Endothelial cell of umbilical vein (primary cell): ENCODE results near the gene TRMT11. TPM values are rescaled to one million over a fixed set of nuclear protein-coding genes. Genes with fewer than 3 reads are reported as not detected.

Experiments
- BruUV-seq: library from RNA; stranded (reverse); fragments of 400-500 nt; replicated peaks from 2 replicates; lab custom pipeline; 2021; lab: Mats Ljungman, UMichigan
- CTCF ChIA-PET: fragments of 300-600, 350-600 bp; sonication (Branson Sonifier 250); formaldehyde crosslinking; loops from one replicate; lab custom pipeline; 2021; ENCODE audit warnings: antibody characterized with exemption, inconsistent platforms; lab: Charles Lee
- POLR2A ChIA-PET: fragments of 300-600, 350-600 bp; sonication (Branson Sonifier 250); formaldehyde crosslinking; loops from one replicate; lab custom pipeline; 2021; ENCODE audit warnings: antibody characterized with exemption, inconsistent platforms; lab: Charles Lee
- DNase-seq: peaks from one replicate; pipeline ENCODE4 v3.0.0-alpha.2; 2011; ENCODE audit warnings: low read depth, low spot score
- FAIRE-seq: peaks from 2 replicates; lab custom pipeline; 2011; peaks lifted over from hg19 to GRCh38; lab: Jason Lieb, UNC
- H2AFZ ChIP-seq: 2 replicates; pipeline ENCODE4 v1.6.0; 2012; ENCODE audit warnings: low read depth, low read length, control low read depth, inconsistent platforms
- H3K27ac ChIP-seq: 2 replicates; pipeline ENCODE4 v1.5.1; 2011; ENCODE audit warnings: low read depth, mild to moderate bottlenecking, control low read depth, low read length, moderate library complexity; ENCODE audit not compliant: insufficient read depth
- H3K27me3 ChIP-seq, 2 experiments: 2 replicates each; pipeline versions ENCODE4 v1.6.0 to v1.6.1; 2011; ENCODE audit warnings: low read length in 2 of 2, mixed read lengths in 1 of 2; ENCODE audit not compliant: control insufficient read depth in 2 of 2, insufficient read depth in 2 of 2
- H3K36me3 ChIP-seq, 2 experiments: 2 replicates in 1 of 2; 3 replicates in 1 of 2; pipeline ENCODE4 v1.5.1; 2011; ENCODE audit warnings: low read length in 2 of 2, mild to moderate bottlenecking in 1 of 2, moderate library complexity in 1 of 2; ENCODE audit not compliant: control insufficient read depth in 2 of 2, insufficient read depth in 2 of 2; ENCODE audit errors: extremely low read depth in 1 of 2
- H3K4me1 ChIP-seq: 3 replicates; pipeline ENCODE4 v1.5.1; 2011; ENCODE audit warnings: mild to moderate bottlenecking, low read length; ENCODE audit not compliant: control insufficient read depth, insufficient read depth; ENCODE audit errors: extremely low read depth
- H3K4me2 ChIP-seq: 2 replicates; pipeline ENCODE4 v1.6.1; 2011; ENCODE audit warnings: low read length, control low read depth, mixed read lengths; ENCODE audit not compliant: insufficient read depth
- H3K4me3 ChIP-seq, 3 experiments: fragments of 200-600 bp in 1 of 3; sonication (generic), shearing (Covaris generic) in 1 of 3; replicated peaks in 1 of 3; 2 replicates each; pipeline ENCODE4 v1.5.1; 2011 to 2016; ENCODE audit warnings: control low read depth in 3 of 3, low read length in 3 of 3, mild to moderate bottlenecking in 2 of 3, inconsistent platforms in 1 of 3, low read depth in 1 of 3, moderate library complexity in 1 of 3; ENCODE audit not compliant: insufficient read depth in 1 of 3
- H3K79me2 ChIP-seq: 2 replicates; pipeline ENCODE4 v1.6.0; 2012; ENCODE audit warnings: low read length, inconsistent platforms; ENCODE audit not compliant: control insufficient read depth, insufficient read depth
- H3K9ac ChIP-seq: replicated peaks from 2 replicates; pipeline ENCODE3; 2011; ENCODE audit warnings: low read length, control low read depth; ENCODE audit not compliant: insufficient read depth; ENCODE audit errors: extremely low read depth
- H3K9me1 ChIP-seq: replicated peaks from 3 replicates; pipeline ENCODE4 v1.6.0; 2011; ENCODE audit warnings: mild to moderate bottlenecking, low read length; ENCODE audit not compliant: control insufficient read depth, insufficient read depth; ENCODE audit errors: extremely low read depth
- H3K9me3 ChIP-seq: replicated peaks from 2 replicates; pipeline ENCODE4 v1.5.1; 2012; ENCODE audit warnings: low read length, inconsistent platforms; ENCODE audit not compliant: control insufficient read depth, insufficient read depth
- H4K20me1 ChIP-seq: replicated peaks from 2 replicates; pipeline ENCODE3; 2011; ENCODE audit warnings: mild to moderate bottlenecking, low read length; ENCODE audit not compliant: control insufficient read depth, insufficient read depth; ENCODE audit errors: extremely low read depth
- CTCF ChIP-seq, 2 donors: IDR thresholded peaks; 1 replicate in 1 of 2; 2 replicates in 1 of 2; pipeline ENCODE4 v1.5.1; 2011; ENCODE audit warnings: low read length in 2 of 2, mild to moderate bottlenecking in 2 of 2, moderate library complexity in 2 of 2, control low read depth in 1 of 2, inconsistent platforms in 1 of 2, low read depth in 1 of 2; ENCODE audit not compliant: insufficient read depth in 1 of 2; ENCODE audit errors: extremely low read depth in 1 of 2
- EZH2 ChIP-seq: IDR thresholded peaks from 2 replicates; pipeline ENCODE4 v1.6.1; 2012; ENCODE audit warnings: borderline replicate concordance, low read depth, mild to moderate bottlenecking, moderate library complexity, low read length, inconsistent platforms; ENCODE audit not compliant: severe bottlenecking
- FOS ChIP-seq: IDR thresholded peaks from 2 replicates; pipeline ENCODE4 v1.6.1; 2011; ENCODE audit warnings: mild to moderate bottlenecking, low read length, moderate library complexity, borderline replicate concordance; ENCODE audit not compliant: insufficient read depth
- GATA2 ChIP-seq: IDR thresholded peaks from 2 replicates; pipeline ENCODE4 v1.7.0; 2011; ENCODE audit warnings: low read depth, mild to moderate bottlenecking, moderate library complexity, mixed read lengths, low read length; ENCODE audit not compliant: insufficient read length, insufficient read depth
- JUN ChIP-seq: IDR thresholded peaks from 2 replicates; pipeline ENCODE4 v1.6.1; 2011; ENCODE audit warnings: borderline replicate concordance, low read depth; ENCODE audit not compliant: insufficient read length, insufficient read depth
- MYC ChIP-seq: IDR thresholded peaks from one replicate; pipeline ENCODE4 v1.6.1; 2011; ENCODE audit warnings: mild to moderate bottlenecking, low read depth, low read length
- POLR2A ChIP-seq: IDR thresholded peaks from 2 replicates; pipeline ENCODE4 v1.6.1; 2012; ENCODE audit warnings: low read depth, mild to moderate bottlenecking, control low read depth, low read length
- POLR2AphosphoS5 ChIP-seq: IDR thresholded peaks from 2 replicates; pipeline ENCODE4 v1.6.1; 2012; ENCODE audit warnings: low read depth, mild to moderate bottlenecking, control low read depth, low read length, moderate library complexity; ENCODE audit not compliant: insufficient read depth
- dilution Hi-C: fragments of 300-500 bp; cut with MboI; formaldehyde crosslinking; loops from one replicate; pipeline ENCODE4 v1.15.0; 2019; ENCODE audit warnings: low sequenced_read_pairs; ENCODE audit not compliant: extremely low pct_ligation_motif_present
- intact Hi-C: fragments of 100-400 bp; cut with micrococcal nuclease; formaldehyde crosslinking; loops from one replicate; pipeline ENCODE4 v1.10.0; 2022
- polyA plus RNA-seq, 4 experiments: library from polyadenylated mRNA; depleted of rRNA in 3 of 4; stranded (reverse) in 3 of 4; unstranded in 1 of 4; fragments of >200 nt; gene quantifications; 2 replicates each; pipeline versions ENCODE4 v1.2.1 to v1.2.3, GENCODE V29; 2011 to 2012; ENCODE audit warnings: missing spikeins in 1 of 4
- total RNA-seq: library from RNA; stranded (reverse); gene quantifications from 2 replicates; pipeline ENCODE4 v1.2.3, GENCODE V29; 2021
- TF ChIP-seq, protein P1 (sequence below): IDR thresholded peaks from 2 replicates; pipeline ENCODE4 v1.6.1; 2011; ENCODE audit not compliant: insufficient read depth, insufficient read length

Gene TRMT11
- total and polyA plus RNA-seq, 2 donors (not counting 3 experiments of a cell fraction or from before 2014, with no cell fraction given): 5.1 to 10.7 TPM

GRCh38 chr6:125985979-125986300 lies 400 bp upstream of the TRMT11 start:
- Histone ChIP-seq H3K27me3 (no peaks in the 10 kb centered on the region), H3K4me2 (peak overlapping the region; percentile 95), H3K4me1 (peaks cover 14% of the 10 kb centered on the region), H3K36me3 (no peaks in the 10 kb centered on the region), H3K79me2 (peaks cover 22% of the 10 kb centered on the region), H3K9me1 (no peaks in the 10 kb centered on the region), H2AFZ (peak overlapping the region; percentile 95), H3K9ac (peak overlapping the region; percentile 79), H4K20me1 (no peaks in the 10 kb centered on the region), H3K9me3 (no peaks in the 10 kb centered on the region), H3K27ac (peak overlapping the region; percentile 51), H3K4me3 (peak overlapping the region; percentile 55 to 92 (median 82))
- dilution Hi-C loops: no loop called here
- ChIA-PET POLR2A (interaction anchor here (0.8 to 1.7 kb wide), 3 partner anchors 30 to 196 kb away, joined by 3 to 7 read pairs (median 3); partner anchors contain the start of genes HINT3 and NCOA7), CTCF (interaction anchor here (0.9 to 1.8 kb wide), 7 partner anchors 10 to 198 kb away, joined by 3 to 22 read pairs (median 8); partner anchors contain the start of genes HINT3 and NCOA7)
- FAIRE-seq (no peak), DNase-seq (no peak)
- TF ChIP-seq EZH2: no peak
- TF ChIP-seq, protein P1, sequence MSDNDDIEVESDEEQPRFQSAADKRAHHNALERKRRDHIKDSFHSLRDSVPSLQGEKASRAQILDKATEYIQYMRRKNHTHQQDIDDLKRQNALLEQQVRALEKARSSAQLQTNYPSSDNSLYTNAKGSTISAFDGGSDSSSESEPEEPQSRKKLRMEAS: no peak
- TF ChIP-seq POLR2A: no peak
- TF ChIP-seq CTCF (IDR thresholded peaks at IDR 0.05; ENCODE audit: extremely low read depth in 1 of 2, insufficient read depth in 1 of 2, low read depth in 1 of 2, low read length in 2 of 2): no peak
- TF ChIP-seq GATA2: no peak
- TF ChIP-seq JUN: no peak
- no peak for TF ChIP-seq MYC
- TF ChIP-seq FOS: no peak
- no peak for TF ChIP-seq POLR2AphosphoS5
- intact Hi-C loops: no loop called here
- BruUV-seq: TSS peak; percentile 92
